GM18498 (cell line): ENCODE results near the gene YY1.
"Not testable (repeated sequence)": the region's sequence is repeated elsewhere in the genome, so short reads cannot be mapped to it uniquely, and the experiment has no call there.

Source experiments
- ATAC-seq: cut with Tn5 transposase; IDR thresholded peaks from one replicate; pipeline ENCODE4 v1.9.1; 2021; ENCODE audit warnings: mild to moderate bottlenecking, moderate library complexity; ENCODE audit not compliant: unreplicated experiment

YY1 gene

GRCh38 chr14:100312110-100312876 is 73.3 kb downstream of the YY1 start:
- ATAC-seq, result not testable (repeated sequence)

DNA sequence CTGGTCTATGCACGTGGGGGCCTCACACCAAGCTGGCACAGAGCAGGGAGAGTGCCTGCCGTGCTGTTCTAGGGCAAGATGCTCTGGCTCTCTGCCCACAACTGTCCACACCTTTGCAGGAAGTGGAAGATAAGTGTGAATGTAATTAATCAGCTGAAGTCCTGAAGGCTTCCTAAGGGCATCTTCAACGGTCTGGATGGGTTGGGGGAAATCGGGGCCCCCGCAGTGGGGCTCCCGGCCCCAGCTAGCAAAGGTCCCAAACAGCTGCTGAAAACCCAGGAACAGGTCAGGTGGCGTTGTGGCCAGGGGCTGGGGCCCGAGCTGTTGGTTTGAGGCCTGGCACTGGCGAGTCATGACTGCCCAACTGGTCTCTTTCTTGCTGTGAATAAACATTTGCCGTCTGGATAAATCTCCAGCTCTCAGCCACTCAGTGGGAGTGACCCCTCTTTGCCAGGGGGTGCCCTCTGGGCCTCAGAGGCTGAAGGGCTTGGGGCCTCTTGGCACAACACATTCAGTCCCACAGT is 74.0 kb downstream of the YY1 start:
- ATAC-seq, result no peak

DNA sequence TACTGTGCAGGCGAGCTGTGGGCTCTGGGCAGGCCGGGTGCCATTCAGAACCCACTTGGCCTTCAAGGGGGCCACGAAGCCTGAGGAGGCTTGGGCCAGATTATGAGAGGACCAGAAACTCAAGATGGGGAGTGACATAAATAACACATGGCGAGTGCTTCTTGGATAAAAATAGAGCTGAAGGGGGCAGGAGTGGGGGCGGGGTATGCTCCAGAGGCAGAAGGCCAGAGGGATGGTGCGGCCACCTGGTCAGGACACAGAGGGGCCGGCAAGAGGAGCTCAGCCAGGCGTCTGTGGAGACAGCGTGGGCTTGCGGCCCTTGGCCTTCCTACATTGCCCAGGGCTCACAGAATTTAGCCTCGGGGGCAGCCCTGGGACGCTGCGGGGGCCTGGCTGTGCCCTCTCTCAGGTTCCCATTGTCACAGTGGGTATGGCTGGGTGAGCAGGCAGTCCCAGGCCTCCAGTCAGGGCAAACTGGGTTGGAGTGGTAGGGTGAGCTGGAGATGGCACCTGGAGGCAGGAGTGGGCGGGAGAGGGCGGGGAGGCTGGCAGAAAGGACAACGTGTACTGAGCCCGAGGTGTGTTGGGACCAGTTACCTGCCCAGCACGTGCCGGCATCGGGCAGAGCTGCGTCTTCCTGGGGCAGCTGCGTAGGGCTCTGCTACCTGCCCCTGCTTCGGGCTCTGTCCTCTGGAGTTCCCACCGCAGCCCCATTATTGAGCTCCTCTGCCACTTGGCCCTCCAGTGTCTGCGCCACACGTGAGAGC is 74.7 kb downstream of the YY1 start:
- no peak for ATAC-seq

DNA sequence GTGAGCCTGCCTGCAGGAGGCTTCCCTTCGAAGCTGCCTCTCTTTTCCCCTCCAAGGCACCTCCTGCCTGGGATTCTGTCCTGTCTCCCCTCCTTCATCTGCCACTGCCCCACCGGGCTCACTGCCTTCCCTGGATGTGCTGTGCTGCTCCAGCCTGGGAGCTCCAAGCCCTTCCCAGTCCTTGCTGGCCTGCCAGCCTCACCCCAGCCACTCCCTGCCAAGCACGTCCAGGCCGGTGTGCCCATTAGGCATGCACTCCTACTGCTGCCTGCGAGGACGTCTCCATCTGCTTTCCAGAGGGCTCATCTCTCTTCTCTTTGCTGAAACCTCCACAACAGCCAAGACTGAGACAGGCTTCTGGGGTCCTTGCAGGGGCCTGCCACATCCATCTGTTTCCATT is 75.8 kb downstream of the YY1 start:
- no peak for ATAC-seq

- no peak for ATAC-seq
Observed at GRCh38 chr14:100317389-100317788, 78.4 kb downstream of the YY1 start.

DNA sequence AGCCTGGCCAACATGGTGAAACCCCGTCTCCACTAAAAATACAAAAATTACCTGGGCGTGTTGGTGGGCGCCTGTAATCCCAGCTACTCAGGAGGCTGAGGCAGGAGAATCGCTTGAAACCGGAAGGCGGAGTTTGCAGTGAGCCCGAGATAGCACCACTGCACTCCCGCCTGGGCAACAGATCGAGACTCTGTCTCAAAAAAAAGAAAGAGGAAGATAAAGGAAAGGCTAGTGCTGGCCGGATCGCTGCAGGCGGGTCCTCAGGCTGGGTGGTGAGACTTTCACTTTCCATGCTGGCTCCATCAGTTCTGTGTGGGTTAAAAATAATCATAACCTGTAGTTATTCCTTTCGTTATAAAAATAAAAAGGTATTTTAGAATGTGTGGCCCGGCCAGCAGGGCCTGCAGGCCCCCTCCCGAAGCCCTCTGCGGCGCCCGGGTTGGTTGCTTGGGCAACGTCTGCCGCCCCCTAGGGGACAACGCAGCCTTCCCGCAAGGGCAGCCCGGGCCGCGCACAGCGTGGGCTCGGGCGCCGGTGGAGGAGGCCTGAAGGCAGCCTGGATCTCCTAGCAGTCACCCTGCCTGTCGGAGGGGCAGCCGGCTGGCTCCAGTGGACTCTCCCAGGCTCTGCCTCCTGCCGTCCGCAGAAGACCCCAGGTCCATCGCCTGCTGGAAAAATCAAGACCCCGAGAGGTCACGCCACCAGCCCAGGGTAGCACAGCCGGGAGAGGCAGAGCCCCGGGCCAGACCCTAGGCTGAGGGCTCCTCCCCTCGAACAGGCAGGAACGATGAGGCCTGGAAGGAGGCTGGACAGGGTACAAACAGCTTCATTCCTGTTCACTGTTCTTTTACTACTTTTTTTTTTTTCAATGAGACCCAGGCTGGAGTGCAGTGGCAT is 79.2 kb downstream of the YY1 start:
- peak; percentile 92 for ATAC-seq

DNA sequence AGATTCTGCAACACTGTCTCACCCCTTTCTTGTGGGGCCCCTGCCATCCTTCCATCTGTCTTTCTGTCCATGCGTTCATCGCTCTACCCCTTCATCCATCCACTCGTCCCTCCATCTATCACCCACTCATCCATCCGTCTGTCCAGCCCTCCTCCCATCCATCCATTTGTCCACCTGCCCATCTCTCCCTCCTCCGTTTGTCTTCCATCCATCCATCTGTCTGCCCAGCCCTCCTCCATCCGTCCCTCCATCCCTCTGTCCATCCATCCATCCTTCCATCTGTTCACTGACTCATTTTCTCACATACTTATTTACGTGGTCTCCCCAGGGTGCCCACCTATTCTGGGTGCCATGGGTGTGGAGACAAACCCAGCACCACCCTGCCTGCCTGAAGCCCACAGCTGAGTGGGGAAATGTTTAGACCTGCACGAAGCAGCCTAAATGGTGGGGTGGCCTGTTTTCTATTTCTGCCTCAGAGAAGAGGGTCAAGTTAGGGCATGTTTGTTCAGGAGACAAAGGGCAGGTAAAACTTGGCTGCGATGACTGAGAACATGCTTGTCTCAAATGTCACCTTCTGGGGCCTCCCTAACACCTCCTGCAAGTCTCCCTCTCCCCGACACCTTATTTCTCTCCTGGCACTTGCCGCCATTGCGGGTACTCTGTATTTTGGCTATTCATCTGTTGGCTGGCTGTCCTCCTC is 81.4 kb downstream of the YY1 start:
- ATAC-seq, result no peak

GRCh38 chr14:100321473-100322137 is 82.7 kb downstream of the YY1 start:
- no peak for ATAC-seq

- no peak for ATAC-seq
Observed at GRCh38 chr14:100322138-100322957, 83.4 kb downstream of the YY1 start.

- ATAC-seq, result no peak
Observed at GRCh38 chr14:100323121-100323941, 84.4 kb downstream of the YY1 start, which contains the start of gene SLC25A47. SLC25A47 (plus strand) TSS chr14:100323339; CDS start chr14:100323415, 76 bp downstream.

GRCh38 chr14:100323942-100324307 is 85.0 kb downstream of the YY1 start:
- ATAC-seq, result no peak

GRCh38 chr14:100325231-100325632 is 86.3 kb downstream of the YY1 start:
- no peak for ATAC-seq

DNA sequence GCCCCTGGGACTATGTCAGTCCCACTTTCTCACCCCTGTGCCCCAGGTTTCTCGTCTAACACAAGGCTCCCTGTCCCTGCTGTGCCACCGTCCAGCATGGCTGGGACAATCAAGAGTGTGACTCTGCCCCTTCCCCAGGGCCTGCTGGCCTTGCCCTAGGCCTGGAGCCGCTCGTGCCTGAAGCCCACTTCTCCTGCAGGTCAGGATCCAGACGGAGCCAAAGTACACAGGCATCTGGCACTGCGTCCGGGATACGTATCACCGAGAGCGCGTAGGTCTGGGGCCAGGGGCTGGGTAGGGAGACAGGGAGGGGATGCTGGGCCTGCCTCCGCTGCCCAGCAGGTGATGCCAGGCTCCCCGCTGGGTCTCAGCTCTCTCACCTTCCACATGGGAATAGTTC is 87.0 kb downstream of the YY1 start:
- ATAC-seq, result no peak

DNA sequence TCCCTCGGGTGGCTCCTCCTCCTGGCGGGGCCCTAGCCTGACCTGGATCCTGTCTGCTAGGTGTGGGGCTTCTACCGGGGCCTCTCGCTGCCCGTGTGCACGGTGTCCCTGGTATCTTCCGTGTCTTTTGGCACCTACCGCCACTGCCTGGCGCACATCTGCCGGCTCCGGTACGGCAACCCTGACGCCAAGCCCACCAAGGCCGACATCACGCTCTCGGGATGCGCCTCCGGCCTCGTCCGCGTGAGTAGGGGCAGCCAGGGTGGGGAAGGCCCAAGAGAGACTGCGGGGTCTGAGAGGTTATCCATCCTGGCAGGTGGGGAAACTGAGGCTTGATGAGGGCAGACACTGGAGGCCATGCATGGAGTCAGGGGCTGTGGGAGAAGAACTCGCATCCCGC is 88.2 kb downstream of the YY1 start:
- no peak for ATAC-seq

- no peak for ATAC-seq
Observed at GRCh38 chr14:100328495-100329163, 89.7 kb downstream of the YY1 start.

- ATAC-seq, result no peak
Observed at GRCh38 chr14:100329233-100330006, 90.5 kb downstream of the YY1 start.

DNA sequence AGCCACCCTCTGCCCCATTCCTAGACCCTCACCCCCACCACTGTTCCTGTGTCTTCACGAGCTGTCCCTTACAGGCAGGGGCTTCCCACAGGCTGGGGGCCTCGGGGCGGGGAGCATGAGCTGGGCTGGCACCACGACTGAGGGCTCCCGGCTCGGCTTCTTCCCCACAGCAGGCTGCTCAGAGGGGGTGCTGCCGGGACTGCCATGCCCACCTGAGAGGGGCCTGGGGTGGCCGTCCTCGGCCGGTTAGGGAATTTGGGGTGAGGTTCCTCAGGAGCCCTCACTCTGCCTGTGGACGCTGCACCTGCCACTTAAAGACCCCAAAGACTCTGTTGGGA is 91.0 kb downstream of the YY1 start:
- ATAC-seq, result no peak
